GM23248 (cell line): Measurements from ENCODE around the gene TRAFD1. TPM values are rescaled to one million over a fixed set of nuclear protein-coding genes. Genes with fewer than 3 reads are reported as not detected.

Source experiments
- DNase-seq: peaks from one replicate; pipeline ENCODE4 v3.0.0-alpha.2; 2015
- H2AFZ ChIP-seq: fragments of 200-600 bp; sonication (generic); 2 replicates; pipeline ENCODE4 v1.6.1; 2016; ENCODE audit warnings: antibody characterized with exemption
- H3F3A ChIP-seq: fragments of 200-600 bp; sonication (generic); 2 replicates; pipeline ENCODE4 v1.6.1; 2016; ENCODE audit warnings: mild to moderate bottlenecking, antibody characterized with exemption, mixed run types; ENCODE audit not compliant: insufficient read depth
- H3K27ac ChIP-seq: fragments of 200-600 bp; sonication (generic); 2 replicates; pipeline ENCODE4 v1.5.1; 2016; ENCODE audit warnings: mild to moderate bottlenecking
- H3K27me3 ChIP-seq: fragments of 200-600 bp; sonication (generic); replicated peaks from 2 replicates; pipeline ENCODE4 v1.6.1; 2016; ENCODE audit warnings: mild to moderate bottlenecking; ENCODE audit not compliant: insufficient read depth
- H3K36me3 ChIP-seq: fragments of 200-600 bp; sonication (generic); 2 replicates; pipeline ENCODE4 v1.6.1; 2016; ENCODE audit warnings: low read depth, mild to moderate bottlenecking
- H3K4me1 ChIP-seq: fragments of 200-600 bp; sonication (generic); 2 replicates; pipeline ENCODE4 v1.6.1; 2016; ENCODE audit warnings: mild to moderate bottlenecking; ENCODE audit not compliant: insufficient read depth
- H3K4me2 ChIP-seq: fragments of 200-600 bp; sonication (generic); one replicate; pipeline ENCODE4 v1.6.1; 2016; ENCODE audit warnings: mild to moderate bottlenecking; ENCODE audit not compliant: unreplicated experiment
- H3K4me3 ChIP-seq: fragments of 200-600 bp; sonication (generic); 2 replicates; pipeline ENCODE4 v1.5.1; 2016; ENCODE audit warnings: mild to moderate bottlenecking
- H3K79me2 ChIP-seq: fragments of 200-600 bp; sonication (generic); 2 replicates; pipeline ENCODE4 v1.6.1; 2016; ENCODE audit warnings: mild to moderate bottlenecking; ENCODE audit not compliant: insufficient read depth
- H3K9ac ChIP-seq: fragments of 200-600 bp; sonication (generic); 2 replicates; pipeline ENCODE4 v1.6.1; 2016; ENCODE audit warnings: mild to moderate bottlenecking
- H3K9me2 ChIP-seq: fragments of 200-600 bp; sonication (generic); 2 replicates; pipeline ENCODE4 v1.6.1; 2016; ENCODE audit warnings: mixed run types, mild to moderate bottlenecking, moderate library complexity; ENCODE audit not compliant: insufficient read depth
- H3K9me3 ChIP-seq: fragments of 200-600 bp; sonication (generic); one replicate; pipeline ENCODE4 v1.6.1; 2017; ENCODE audit warnings: low read depth
- H4K20me1 ChIP-seq: fragments of 200-600 bp; sonication (generic); 2 replicates; pipeline ENCODE4 v1.6.0; 2016; ENCODE audit not compliant: insufficient read depth
- EZH2 ChIP-seq: fragments of 200-600 bp; sonication (generic); IDR thresholded peaks from 2 replicates; pipeline ENCODE4 v1.6.1; 2018; ENCODE audit warnings: antibody characterized with exemption, mild to moderate bottlenecking; ENCODE audit not compliant: insufficient read depth, poor library complexity, severe bottlenecking
- EZH2phosphoT487 ChIP-seq: fragments of 200-600 bp; sonication (generic); IDR thresholded peaks from 2 replicates; pipeline ENCODE4 v1.6.1; 2018; ENCODE audit warnings: antibody characterized with exemption, moderate library complexity, mild to moderate bottlenecking, low read depth; ENCODE audit not compliant: insufficient read depth
- WGBS, 2 experiments: methylation state at CpG; one replicate each; pipeline ENCODE4 v1.1.6; 2015 to 2017; ENCODE audit warnings: low lambda C conversion rate in 2 of 2, low coverage in 1 of 2; ENCODE audit errors: missing lambda C conversion rate in 2 of 2; 5-methylcytosine and 5-hydroxymethylcytosine counted together
- in situ Hi-C: fragments of 300-500 bp; cut with MboI; formaldehyde crosslinking; loops from 2 replicates; pipeline ENCODE4 v1.15.0; 2020
- polyA plus RNA-seq: library from polyadenylated mRNA; unstranded; fragments of >200 nt; fragmentation: Nextera tagmentation; extraction: Ambion mirVana; gene quantifications from 2 replicates; pipeline ENCODE4 v1.2.1, GENCODE V29; 2016
- total RNA-seq: library from RNA; depleted of rRNA; stranded (reverse); fragments of >200 nt; shearing (Covaris generic); gene quantifications from 2 replicates; pipeline ENCODE4 v1.2.3, GENCODE V29; 2014

TRAFD1 gene
- total and polyA plus RNA-seq, 2 experiments from 2014 or later: 31.7 to 34.2 TPM

- TF ChIP-seq EZH2 (no peak), EZH2phosphoT487 (no peak)
- H3K27me3 ChIP-seq: no peaks in the 10 kb centered on the region
- 87 to 89% methylated on average over 5 of the region's 5 CpGs for WGBS, 2 experiments
- no peaks in the 10 kb centered on the region for H4K20me1 ChIP-seq
- in situ Hi-C loops: no loop called here
- H3K4me2 ChIP-seq: no peak overlapping the region
- H3K36me3 ChIP-seq: peaks cover 4% of the 10 kb centered on the region; the same call in 1 of the 2 replicates
- H3K9me3 ChIP-seq: no peaks in the 10 kb centered on the region
- H3K27ac ChIP-seq: no peak overlapping the region
- H3K4me1 ChIP-seq: no peaks in the 10 kb centered on the region
- no peak overlapping the region for H3K9ac ChIP-seq
- no peaks in the 10 kb centered on the region for H3F3A ChIP-seq
- H3K4me3 ChIP-seq: no peak overlapping the region
- DNase-seq: no peak
- no peaks in the 10 kb centered on the region for H3K79me2 ChIP-seq
- no peaks in the 10 kb centered on the region for H3K9me2 ChIP-seq
- H2AFZ ChIP-seq: no peak overlapping the region
Measured at GRCh38 chr12:112190231-112191025, 65.1 kb downstream of the TRAFD1 start.

GRCh38 chr12:112191201-112191600 is 65.8 kb downstream of the TRAFD1 start:
- H3K36me3 ChIP-seq: peaks cover 4% of the 10 kb centered on the region; the same call in 1 of the 2 replicates
- in situ Hi-C loops: no loop called here

DNA sequence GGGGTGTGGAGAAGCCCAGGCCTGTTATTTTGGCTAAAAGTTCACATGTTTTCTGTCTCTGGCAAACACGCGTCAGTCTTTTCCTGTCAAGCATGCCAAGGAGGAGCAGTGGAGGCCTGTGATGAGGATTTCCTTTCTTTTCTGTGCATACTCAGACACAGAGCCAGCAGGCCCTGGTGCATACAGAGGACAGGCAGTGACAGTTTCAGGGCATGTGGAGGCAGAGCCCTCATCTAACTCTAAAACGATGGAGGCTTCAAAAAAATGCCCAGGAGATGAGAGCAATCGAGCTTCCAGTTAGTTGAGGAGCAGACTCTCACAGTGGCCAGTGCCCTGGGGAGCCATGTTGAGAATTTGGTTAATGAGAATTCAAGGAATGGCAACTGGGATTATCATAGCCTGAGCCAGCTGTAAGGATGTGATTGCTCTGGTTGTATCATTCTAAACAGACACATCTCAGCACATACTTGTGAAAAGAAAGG is 66.5 kb downstream of the TRAFD1 start:
- DNase-seq: no peak
- TF ChIP-seq EZH2 (no peak), EZH2phosphoT487 (no peak)
- Histone ChIP-seq H3K36me3 (peaks cover 4% of the 10 kb centered on the region; the same call in 1 of the 2 replicates), H3K9me2 (no peaks in the 10 kb centered on the region), H3K4me2 (no peak overlapping the region), H3K27ac (no peak overlapping the region), H4K20me1 (no peaks in the 10 kb centered on the region), H3K9ac (no peak overlapping the region), H2AFZ (no peak overlapping the region), H3K4me1 (no peaks in the 10 kb centered on the region), H3K4me3 (no peak overlapping the region), H3K79me2 (no peaks in the 10 kb centered on the region), H3K27me3 (no peaks in the 10 kb centered on the region), H3F3A (no peaks in the 10 kb centered on the region), H3K9me3 (no peaks in the 10 kb centered on the region)
- 36 to 41% methylated on average over 4 of the region's 4 CpGs for WGBS, 2 experiments
- in situ Hi-C loops: no loop called here

More at GRCh38 chr12:112191201-112191600, 65.8 kb downstream of the TRAFD1 start:
- no peak for DNase-seq
- no peaks in the 10 kb centered on the region for H3K79me2 ChIP-seq
- no peak overlapping the region for H3K4me3 ChIP-seq
- H3K27ac ChIP-seq: no peak overlapping the region
- H3K9me3 ChIP-seq: no peaks in the 10 kb centered on the region
- TF ChIP-seq EZH2 (no peak), EZH2phosphoT487 (no peak)
- WGBS, 2 experiments: 75 to 87% methylated on average over 2 of the region's 2 CpGs
- H3K9me2 ChIP-seq: no peaks in the 10 kb centered on the region
- H3K4me1 ChIP-seq: no peaks in the 10 kb centered on the region
- no peaks in the 10 kb centered on the region for H3K27me3 ChIP-seq
- no peak overlapping the region for H3K9ac ChIP-seq
- no peaks in the 10 kb centered on the region for H4K20me1 ChIP-seq
- H3F3A ChIP-seq: no peaks in the 10 kb centered on the region
- no peak overlapping the region for H3K4me2 ChIP-seq
- H2AFZ ChIP-seq: no peak overlapping the region

DNA sequence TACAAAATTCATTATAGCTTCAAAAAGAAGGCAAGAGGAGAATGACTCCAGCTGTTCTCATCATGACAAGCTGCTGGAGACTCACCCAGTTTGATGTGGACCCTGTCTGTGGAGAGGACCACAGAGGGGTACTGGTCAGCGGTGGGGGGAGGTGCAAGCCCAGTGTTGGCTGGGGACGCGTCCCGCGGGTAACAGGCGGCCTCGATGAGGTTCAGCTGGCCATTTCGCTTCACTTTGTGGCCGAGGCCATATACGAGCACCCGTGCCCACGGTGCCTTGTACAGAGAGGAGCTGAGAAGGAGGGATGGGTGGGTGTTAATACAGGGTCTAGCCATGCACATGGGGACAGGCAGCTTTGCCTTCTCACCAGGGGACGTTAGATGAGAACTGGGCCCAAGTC is 67.1 kb downstream of the TRAFD1 start:
- 95% methylated on average over 13 of the region's 13 CpGs for WGBS, 2 experiments
- no peak overlapping the region for H3K4me2 ChIP-seq

More for the DNA sequence above, 67.1 kb downstream of the TRAFD1 start:
- H3K4me3 ChIP-seq: no peak overlapping the region
- H3K9me2 ChIP-seq: no peaks in the 10 kb centered on the region
- peaks cover 4% of the 10 kb centered on the region; the same call in 1 of the 2 replicates for H3K36me3 ChIP-seq
- no peak overlapping the region for H2AFZ ChIP-seq
- no peaks in the 10 kb centered on the region for H4K20me1 ChIP-seq
- no peak for DNase-seq
- H3K4me1 ChIP-seq: no peaks in the 10 kb centered on the region
- no peak for TF ChIP-seq EZH2phosphoT487
- TF ChIP-seq EZH2: no peak
- in situ Hi-C loops: no loop called here
- no peaks in the 10 kb centered on the region for H3F3A ChIP-seq
- no peak overlapping the region for H3K27ac ChIP-seq
- no peaks in the 10 kb centered on the region for H3K9me3 ChIP-seq
- H3K27me3 ChIP-seq: no peaks in the 10 kb centered on the region
- no peaks in the 10 kb centered on the region for H3K79me2 ChIP-seq
- H3K9ac ChIP-seq: no peak overlapping the region
